Activated naive CD4-positive, alpha-beta T cell treated with anti-CD3 and anti-CD28 coated beads, Interleukin-2, amount 50 U/mL, for 16 hours (primary cell): ENCODE data around the gene CBR1.
"Not testable (repeated sequence)": the region's sequence is repeated elsewhere in the genome, so short reads cannot be mapped to it uniquely, and the experiment has no call there.

Experiments used
- DNase-seq: peaks from one replicate; pipeline ENCODE4 v3.0.0-alpha.2; 2020

Gene CBR1

DNA sequence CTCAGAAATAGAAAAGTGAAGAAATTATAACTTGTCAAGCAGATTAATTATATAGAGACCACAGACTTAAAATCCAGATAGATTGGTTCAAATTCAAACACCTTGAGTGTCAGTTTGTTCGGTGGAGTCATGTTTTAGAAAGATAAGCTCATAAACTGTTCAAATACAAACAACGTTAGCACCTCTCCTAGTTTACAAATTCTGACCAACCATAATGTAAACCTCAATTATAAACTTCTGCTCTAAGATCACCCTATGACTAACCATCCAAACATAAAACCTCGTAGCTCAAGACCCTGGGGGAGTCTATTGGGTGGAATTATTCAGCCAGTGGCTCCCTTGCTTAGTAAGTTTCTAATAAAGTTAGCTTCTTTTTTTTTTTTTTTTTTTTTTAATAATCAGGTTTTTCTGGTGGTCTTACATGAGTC lies 12.4 kb downstream of the CBR1 start:
- DNase-seq: no peak

DNA sequence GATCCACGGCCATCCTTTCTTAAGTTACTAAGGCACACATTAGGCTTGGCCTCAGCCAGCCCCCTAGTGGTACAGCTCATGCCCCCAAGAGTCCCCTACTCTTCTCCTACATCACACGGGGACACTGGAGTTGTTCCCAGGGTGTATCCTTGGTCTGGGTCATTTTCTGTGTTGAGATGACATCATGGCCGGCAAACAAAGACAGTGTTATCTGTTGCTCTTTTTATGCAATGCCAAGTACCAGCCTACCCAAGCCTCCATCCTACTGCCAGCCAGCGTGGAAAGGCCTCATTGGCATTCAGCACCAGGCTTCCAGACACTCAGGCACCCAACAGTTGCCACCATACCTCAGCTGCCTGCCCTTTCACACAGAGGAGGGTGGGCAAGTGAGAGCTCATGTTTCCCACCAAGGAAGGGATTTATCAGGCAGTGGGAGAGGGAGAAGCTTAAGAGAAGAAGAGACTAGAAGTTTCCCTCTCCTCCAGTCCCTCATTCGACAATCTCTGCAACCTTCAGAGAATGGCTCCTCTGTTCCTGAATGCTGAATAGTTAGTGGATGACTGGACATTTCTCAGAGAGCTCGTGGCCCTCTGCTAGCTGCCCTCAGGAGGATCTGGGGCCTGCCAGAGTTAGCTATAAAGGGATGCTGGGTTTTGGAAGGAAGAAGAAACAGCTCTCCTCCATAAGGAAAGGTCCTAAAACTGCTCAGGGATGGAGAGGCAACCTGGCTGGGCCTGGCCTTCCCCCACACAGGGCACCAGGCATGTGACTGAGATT lies 17.7 kb downstream of the CBR1 start:
- no peak for DNase-seq

DNA sequence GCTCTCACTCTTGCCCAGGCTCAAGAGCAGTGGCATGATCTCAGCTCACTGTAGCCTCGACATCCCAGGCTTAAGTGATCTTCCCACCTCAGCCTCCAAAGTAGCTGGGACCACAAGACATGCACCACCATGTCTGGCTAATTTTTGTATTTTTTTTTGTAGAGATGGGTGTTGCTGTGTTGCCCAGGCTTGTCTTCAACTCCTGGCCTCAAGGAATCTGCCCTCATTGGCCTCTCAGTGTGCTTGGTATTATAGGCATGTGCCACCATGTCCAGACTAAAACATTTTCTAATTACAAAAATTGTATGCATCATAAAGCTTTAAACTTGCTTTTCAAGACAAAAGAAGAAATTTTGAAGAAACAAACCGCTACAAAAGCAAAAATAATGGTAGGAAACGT lies 20.1 kb downstream of the CBR1 start:
- DNase-seq: no peak

DNA sequence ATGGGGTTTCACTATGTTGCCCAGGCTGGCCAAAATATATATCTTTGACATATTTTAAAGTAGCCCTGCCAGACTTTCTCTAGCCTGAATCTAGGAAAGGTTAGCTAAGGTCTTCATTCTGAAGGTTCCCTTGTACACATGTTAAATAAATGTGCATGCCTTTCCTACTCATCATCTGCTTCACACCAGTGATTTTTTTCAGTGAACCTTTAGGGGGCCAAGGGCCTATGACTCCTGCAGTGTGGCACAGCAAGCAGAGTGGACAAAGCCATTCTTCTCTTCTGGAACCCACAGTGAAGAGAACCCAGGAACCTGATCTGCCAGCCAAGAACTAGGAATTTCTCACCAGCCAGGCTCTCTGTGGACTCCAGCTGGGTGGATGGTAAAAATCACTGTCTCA lies 22.9 kb downstream of the CBR1 start:
- no peak for DNase-seq

DNA sequence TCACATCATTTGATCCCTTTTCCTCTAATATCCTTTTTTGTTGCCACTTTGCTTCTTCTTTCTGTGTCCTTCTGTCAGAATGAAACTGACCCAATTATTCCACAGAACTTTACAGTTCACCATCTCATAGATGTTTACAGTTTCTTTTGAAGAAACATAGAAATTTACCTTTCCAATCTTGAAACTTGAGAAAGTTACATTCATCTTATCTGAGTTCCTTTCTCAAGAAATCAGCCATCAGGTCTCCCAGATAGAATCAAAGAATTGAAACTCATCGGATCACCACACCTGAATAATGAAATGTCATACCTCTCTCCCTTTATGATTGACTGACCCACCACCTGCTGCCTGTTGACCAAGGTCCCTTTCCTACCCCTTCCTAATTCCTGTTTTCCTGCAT lies 23.7 kb downstream of the CBR1 start:
- no peak for DNase-seq

DNA sequence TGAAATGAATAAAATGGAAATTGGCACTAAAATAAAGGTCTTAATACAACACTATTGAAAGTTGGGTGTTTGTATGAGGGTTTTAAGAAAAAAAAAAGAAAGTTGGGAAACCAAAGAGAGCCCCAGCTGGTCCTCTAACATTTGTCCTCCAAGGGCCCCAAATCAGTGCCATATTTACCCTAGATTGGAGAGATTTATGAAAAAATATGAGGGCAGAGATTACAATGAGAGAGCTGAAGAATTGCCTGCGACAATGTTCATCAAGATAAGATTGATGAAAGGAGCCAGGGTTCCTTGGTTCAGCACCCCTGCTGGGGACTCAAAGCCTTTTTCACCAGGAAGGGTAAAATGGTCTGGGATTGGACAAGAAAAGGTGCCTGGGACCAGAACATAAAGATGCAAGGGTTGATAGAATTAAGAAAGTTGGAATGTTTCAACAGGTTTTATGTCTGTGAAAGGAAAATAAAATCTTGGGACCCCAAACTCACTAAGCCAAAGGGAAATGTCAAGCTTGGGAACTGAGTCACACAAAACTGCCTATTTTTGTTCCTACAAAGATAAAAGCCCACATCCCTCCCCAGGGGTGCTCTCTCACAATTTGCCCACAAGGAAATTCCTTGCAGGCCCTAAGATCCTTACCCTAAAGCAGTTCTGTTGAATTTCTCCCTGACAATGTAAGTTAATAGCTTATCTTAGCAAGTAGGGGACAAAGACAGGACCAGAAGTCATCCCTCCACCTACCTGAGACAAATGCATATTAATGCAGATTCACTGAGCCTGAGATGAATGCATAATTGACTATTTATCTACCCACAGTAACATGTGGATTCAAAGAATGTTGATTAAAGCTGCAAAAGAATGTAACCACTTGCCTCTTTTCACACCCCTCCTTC lies 26.8 kb downstream of the CBR1 start:
- DNase-seq: no peak

DNA sequence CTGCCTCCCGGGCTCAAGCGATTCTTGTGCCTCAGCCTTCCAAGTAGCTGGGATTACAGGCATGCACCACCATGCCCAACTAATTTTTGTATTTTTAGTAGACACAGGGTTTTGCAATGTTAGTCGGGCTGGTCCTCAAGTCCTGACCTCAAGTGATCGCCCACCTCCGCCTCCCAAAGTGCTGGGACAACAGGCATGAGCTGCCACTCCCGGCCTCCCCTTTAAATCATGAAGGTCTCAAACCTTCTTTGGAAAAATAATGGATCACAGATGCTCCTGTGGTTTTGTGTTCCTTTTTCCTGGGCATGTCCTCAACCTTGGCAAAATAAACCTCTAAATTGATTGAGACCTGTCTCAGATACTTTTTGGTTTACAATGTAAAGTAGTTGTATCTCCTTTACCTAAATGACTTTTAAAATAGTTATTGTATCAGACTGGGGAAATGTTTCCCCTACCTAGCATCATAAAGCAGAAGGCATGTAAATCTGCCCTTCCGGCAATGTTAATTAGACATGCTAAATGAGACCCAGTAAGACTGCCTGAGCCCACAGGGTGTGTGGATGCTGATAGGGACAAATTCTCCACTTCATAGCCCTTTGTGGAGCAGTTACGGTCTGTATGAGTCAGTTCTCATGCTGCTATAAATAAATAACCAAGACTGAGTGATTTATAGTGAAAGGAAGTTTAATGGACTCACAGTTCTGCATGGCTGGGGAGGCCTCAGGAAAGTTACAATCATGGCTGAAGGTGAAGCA lies 27.8 kb downstream of the CBR1 start:
- DNase-seq: no peak

DNA sequence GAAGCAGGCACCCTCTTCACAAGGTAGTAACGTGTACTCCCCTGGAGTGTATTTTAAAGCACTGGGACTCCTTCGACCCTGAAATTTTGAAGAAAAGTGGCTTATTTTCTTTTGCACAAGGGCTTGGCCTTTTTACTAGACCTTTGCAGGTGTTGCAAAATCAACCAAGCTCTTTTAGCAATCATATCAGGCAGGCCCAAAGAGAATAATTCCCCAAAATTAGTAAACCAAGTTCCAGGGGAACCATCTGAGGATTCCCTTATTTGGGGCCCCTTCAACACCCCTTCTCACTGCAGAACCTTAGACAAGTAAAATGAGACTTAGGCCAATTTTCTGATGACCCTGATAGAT lies 28.3 kb downstream of the CBR1 start:
- no peak for DNase-seq

DNA sequence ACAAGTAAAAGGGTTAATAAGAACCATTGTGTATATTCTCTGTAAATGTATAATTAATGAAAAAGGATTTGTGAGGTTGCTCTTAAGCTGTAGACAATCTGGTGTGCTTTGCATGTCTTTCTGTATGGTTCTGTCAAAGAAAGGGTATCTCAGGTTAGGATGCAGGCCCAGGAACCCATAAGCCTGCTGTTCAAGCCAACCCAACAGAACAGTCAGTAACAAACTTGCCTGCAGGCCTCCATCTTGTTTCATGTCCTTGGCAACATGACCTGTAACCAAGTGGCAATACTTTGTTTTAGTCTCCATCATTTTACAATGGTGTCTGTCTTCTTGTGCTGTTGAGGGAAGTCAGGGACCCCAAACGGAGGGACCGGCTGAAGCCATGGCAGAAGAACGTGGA lies 29.2 kb downstream of the CBR1 start:
- no peak for DNase-seq

DNA sequence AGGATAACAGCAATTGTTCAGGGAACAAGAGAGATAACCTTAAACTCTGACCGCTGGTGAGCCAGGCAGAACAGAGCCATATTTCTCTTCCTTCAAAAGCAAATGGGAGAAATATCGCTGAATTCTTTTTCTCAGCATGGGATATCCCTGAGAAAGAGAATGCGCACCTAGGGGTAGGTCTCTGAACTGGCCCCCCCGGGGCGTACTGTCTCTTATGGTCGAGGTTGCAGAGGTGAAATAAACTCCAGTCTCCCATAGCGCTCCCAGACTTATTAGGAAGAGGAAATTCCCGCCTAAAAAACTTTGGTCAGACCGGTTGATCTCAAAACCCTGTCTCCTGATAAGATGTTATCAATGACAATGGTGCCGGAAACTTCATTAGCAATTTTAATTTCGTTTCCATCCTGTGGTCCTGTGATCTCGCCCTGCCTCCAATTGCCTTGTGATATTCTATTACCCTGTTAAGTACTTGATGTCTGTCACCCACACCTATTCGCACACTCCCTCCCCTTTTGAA lies 29.9 kb downstream of the CBR1 start:
- DNase-seq: not testable (repeated sequence)

DNA sequence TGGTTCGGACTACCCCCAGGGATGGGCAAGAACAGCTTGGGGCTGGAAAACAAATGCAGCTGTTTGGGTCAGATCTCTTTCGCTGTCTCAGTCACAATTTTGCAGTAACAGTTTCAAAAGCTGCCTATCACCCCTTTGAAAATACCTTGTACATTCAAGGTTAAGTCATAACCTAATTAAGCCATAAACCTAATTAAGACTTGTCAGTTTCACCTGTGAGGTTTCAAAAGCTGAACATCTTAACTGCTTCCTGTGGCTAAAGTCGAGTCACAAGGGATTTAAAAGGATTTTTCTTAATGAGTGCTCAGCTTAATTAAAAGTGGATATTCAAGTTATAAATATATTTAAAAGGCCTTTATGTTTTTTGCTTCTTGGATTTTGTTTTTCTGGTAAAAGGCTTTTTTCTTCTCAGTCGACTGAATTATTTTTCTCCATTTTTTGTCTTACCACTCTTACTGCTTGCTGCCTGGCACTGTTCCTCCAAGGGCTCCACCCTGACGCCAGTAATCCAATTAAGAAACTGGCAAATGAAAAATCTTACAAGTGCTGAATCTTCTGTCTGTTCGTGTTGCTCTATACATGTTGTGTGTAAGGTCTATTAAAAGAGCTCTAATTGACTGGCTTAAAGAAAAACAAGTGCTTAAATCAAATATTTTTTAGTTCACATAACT lies 31.3 kb downstream of the CBR1 start:
- no peak for DNase-seq

DNA sequence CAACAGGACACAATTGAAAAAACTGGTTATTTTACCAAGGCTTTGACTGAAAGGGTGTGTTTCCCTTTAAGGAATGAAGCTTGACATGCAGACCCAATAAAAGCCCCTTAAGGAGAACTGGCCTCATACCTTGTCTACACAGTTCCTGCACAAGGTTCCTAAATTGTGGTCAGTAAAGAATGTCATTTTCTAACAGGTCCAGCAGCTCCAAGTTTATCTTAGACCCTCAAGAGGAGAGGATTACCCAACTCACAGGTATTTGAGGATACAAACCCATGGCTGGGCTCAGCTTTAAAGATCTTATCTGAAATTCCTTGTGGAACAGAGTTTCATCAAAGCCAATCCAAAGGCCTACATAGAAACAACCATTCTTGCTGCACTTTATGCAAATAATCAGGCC lies 33.6 kb downstream of the CBR1 start:
- DNase-seq: no peak

DNA sequence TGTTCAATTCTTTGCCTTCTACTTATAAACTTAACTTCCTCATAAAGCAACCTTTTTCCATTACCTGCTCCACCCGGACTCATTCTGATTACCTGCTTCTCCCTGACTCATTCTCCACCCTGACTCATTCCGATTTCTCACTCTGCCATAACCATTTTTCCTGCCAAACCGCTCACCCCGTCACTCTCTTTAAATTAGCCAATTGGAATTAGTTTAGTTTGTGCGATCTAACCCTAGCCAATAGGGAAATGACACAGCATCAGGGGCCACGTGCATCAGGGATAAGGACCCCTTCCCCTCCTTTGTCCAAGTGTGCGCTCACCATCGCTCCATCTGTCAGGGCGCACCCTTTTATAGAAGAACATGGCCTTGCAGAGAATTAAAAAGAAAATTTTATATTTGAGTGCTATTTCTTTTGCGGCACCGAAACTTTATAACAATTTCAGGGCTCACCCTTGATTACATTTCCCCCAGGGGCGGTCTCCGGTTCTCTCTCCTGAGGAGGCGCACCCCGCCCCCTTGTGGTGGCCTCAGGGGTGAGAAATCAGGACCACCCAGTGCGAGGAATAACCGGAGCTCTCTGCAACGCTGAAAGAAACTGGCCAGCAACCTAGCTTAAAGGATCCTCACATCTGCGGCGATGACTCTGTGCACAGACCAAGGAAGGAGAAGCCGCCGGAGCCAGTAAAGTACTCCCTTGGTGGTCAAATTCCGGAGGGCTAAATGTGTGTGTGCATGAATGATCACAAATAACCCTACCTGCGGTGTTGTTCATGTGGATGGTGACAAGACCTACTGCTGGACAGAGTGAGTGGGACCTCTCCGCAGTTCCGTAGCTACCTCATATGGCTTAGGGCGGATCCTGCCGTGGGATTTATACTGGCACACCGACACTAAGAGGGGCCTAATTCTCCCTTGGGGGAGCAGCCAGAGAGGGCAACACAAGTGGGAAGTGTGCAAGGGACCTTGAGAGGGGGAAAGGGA lies 34.8 kb downstream of the CBR1 start:
- peak; percentile 69 for DNase-seq

DNA sequence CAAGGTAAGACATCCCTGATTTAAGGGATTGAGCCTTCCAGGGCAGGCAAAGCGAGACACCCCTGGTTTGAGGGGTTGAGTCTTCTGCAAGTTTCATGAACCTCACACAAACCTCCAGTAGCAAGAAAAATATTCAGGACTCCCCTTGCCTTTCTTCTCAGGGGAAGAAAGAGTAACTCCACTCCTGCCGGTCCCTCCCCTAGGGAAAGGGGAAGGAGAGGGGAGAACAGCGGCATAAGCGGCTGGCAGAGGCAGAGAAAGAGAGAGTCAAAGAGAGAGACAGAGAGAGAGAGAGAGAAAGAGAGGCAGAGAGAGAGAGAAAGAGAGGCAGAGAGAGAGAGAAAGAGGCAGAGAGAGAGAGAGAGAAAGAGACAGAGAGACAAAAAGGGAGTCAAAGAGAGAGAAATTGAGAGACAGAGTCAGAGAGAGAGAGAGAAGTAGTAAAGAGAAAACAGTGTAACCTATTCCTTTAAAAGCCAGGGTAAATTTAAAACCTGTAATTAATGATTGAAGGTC lies 35.6 kb downstream of the CBR1 start:
- no peak for DNase-seq

DNA sequence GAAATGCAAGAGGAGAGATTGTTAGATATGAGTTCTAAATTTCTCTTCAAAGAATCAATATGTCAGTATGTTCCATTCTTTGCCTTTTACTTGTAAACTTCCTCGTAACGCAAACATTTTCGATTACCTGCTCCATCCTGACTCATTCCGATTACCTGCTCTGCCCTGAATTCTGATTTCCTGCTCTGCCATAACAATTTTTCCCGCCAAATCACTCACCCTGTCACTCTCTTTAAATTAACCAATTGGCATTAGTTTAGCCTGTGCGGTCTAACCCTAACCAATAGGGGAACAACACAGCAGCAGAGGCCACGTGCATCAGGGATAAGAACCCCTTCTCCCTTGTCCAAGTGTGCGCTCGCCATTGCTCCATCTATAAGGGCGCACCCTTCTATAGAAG lies 40.0 kb downstream of the CBR1 start:
- no peak for DNase-seq

DNA sequence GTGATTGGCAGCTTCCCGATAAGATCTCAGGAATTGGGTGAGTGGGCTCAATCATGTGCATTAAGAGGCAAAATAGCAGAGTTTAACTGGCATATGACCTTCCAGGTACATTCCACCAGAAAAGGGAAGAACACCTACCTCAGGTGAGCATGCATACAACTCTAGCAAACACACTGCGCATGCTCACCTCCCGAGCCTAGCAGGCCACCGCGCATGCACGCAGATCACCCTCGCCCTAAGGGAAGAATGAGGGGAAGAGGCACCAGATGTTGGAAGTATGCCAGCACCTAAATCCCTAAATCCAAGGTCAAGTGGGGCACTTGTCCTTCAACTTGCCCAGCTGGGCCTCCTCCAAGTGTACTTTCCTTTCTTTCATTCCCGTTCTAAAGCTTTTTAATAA lies 41.4 kb downstream of the CBR1 start:
- no peak for DNase-seq

DNA sequence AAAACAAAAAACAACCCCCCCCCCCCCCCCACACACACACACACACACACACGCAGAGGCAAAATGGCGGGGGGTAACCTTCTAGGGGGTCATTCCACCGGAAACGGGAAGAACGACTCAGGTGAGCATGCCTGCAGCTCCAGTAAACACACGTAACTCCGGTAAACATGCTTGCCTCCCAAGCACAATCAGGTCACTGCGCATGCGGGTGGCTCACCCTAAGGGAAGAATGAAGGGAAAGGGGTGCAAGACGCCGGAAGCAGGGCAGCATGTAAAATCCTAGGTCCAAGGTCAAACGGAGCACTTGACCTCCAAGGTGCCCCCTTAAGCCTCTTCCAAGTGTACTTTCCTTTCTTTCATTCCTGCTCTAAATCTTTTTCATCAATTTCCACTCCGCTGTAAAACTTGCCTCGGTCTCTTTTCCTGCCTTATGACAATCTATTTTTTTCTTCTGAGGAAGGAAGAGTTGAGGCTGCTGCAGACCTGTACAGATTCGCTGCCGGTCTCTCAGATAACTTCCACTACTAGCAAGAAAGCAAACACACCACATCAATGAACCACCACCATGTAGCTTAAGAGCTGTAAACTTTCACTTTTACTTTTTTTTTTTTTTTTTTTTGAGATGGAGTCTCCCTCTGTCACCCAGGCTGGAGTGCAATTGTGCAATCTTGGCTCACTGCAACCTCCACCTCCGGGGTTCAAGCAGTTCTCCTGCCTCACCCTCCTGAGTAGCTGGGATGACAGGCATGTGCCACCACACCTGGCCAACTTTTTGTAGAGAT lies 44.0 kb downstream of the CBR1 start:
- peak; percentile 47 for DNase-seq

DNA sequence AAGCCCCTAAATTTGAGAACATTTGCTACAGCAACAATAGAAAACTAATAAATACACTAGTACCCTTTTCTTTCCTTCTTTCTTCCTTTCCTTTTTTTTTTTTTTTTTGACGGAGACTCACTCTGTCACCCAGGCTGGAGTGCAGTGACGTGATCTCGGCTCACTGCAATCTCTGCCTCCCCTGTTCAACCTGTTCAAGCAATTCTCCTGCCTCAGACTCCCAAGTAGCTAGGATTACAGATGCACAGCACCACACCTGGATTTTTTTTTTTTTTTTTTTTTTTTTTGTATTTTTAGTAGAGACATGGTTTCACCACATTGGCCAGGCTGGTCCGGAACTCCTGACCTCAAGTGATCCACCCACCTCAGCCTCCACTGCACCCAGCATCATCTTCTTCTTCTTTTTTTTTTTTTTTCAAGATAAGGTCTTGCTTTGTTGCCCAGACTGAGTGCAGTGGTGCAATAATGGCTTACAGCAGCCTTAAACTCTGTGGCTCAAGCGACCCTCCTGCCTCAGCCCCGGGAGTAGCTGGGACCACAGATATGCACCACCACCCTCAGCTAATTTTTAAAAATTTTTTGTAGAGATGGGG lies 45.4 kb downstream of the CBR1 start:
- no peak for DNase-seq

DNA sequence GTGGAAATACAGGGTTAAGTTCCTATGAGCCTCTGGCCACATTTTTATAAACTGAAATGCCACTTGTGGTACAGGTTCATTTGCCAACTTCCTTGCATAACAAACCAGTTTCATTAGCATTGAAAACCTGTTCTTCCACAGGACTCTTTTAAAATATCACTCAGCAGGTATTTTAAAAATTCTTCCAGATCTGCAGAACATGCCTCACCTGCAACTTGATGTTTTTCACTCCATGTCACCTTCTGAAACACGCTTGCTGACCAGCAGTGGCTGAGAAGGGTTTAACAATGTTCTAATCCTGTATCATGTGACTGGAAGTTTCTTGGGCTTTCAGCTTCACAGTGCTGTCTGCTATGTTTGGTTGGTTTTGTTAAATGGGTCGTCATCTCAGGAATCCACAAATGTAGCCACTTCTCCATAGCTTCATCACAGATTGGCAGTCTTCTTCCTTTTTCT lies 47.5 kb downstream of the CBR1 start:
- no peak for DNase-seq
